Stimulated activated CD4-positive, alpha-beta T cell treated with anti-CD3 and anti-CD28 coated beads, Interleukin-12 subunit alpha, Interleukin-12 subunit beta, amount 100 ng/mL, for 48 hours (primary cell): ENCODE data around the gene NEK11.
A peak's percentile ranks its signal among the peaks of the same experiment; 100 is the strongest.

Source experiments
- DNase-seq, 3 donors: peaks; one replicate each; pipeline ENCODE4 v3.0.0-alpha.2; 2020; ENCODE audit warnings: low read depth in 2 of 3, low spot score in 1 of 3

The NEK11 gene, protein sequence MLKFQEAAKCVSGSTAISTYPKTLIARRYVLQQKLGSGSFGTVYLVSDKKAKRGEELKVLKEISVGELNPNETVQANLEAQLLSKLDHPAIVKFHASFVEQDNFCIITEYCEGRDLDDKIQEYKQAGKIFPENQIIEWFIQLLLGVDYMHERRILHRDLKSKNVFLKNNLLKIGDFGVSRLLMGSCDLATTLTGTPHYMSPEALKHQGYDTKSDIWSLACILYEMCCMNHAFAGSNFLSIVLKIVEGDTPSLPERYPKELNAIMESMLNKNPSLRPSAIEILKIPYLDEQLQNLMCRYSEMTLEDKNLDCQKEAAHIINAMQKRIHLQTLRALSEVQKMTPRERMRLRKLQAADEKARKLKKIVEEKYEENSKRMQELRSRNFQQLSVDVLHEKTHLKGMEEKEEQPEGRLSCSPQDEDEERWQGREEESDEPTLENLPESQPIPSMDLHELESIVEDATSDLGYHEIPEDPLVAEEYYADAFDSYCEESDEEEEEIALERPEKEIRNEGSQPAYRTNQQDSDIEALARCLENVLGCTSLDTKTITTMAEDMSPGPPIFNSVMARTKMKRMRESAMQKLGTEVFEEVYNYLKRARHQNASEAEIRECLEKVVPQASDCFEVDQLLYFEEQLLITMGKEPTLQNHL

DNA sequence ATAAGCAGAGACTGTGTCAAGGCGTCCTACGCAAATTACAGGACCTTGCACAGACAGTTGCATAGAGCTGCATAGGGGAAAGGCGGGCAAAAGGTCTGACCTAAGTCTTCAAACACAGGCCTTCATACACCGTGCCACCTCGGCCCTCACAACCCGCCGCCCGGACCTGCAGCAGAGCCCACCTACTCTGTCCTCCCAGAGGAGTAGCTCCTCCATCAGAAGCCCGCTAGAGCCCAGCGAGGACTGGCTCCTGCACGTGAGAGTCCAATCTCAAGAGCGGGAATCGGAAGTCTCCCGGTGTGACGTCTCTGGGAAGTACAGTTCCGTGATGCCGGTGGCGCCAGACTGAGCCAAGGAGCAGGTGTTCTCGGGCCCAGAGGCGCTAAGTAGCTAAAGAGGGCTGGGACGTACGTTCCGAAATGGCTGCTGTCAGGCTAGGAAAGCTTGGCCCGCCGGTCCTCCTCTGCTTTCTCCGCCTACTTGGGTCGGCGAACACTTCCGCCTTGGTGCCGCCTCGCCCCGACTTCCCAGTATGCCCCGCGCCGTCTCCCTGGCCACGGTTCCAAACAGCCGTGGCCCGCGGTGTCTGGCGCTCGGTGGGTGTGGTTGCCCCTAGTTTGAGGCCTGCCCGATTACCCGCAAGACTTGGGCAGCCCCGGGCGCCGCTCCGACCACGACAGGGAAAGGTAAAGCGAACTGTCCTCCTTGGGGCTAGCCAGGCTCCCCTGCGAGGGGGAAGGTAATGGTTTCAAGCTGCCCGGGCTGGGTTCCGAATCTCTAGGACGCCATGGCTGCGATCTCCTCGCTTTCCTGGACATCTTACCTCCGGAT lies at the start of gene NEK11, which contains the start of gene ASTE1:
NEK11 (plus strand) TSS at position 557 of the 831 bp plus-strand sequence. CDS start 2,832 bp downstream, outside the sequence.
ASTE1 (minus strand) TSS at position 505 of the 831 bp plus-strand sequence. CDS start 1,519 bp downstream, outside the sequence.
- DNase-seq = peak; percentile 78 to 90 (median 78)

DNA sequence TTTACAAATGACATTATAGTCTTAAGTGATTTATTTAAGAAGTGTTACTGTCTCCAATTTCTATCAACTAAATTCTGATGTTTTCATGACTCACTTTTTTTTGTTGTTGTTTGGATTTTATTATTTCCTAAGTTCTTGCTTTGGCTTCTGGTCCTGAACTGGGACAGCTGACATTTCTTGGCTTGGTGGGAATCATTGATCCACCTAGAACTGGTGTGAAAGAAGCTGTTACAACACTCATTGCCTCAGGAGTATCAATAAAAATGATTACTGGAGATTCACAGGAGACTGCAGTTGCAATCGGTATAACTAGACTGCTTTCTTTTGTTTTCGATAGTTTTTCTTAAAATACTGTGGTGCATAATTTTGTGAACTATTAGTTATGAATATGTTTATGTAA lies 47.6 kb upstream of the NEK11 start:
- no peak for DNase-seq

DNA sequence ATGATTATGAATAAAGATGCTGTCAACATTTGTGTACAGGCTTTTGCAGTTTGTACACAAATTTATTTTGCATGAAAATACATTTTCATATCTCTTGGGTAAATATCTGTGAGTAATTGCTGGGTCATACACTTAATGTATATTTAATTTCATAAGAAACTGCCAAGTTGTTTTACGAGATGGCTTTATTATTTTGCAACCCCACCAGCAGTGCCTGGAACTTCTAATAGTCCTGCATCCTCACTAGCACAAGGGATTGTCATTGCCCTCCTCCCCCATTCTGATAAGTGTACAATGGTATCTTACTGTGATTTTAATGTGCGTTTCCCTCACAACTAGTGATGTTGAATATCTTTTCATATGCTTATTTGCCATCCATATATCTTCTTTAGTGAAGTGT lies 45.2 kb upstream of the NEK11 start:
- DNase-seq = no peak

DNA sequence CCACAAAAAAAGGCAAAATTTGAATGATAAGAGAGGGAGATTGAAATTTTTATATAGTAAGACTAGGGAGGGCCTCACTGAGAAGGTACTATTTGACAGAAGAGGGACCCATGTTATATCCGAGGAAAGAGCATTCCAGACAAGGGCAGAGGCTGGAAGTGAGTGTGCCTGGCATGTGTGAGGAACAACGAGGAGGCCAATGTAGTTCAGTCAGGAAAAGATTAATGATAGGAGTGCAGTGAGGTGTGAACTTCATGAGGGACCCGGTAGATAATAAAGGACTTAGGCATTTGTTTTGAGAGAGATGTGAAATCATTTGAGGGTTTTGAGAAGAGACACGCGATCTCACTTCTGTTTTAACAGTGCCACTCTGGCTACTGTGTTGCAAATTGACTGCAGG lies 36.4 kb upstream of the NEK11 start:
- no peak for DNase-seq

DNA sequence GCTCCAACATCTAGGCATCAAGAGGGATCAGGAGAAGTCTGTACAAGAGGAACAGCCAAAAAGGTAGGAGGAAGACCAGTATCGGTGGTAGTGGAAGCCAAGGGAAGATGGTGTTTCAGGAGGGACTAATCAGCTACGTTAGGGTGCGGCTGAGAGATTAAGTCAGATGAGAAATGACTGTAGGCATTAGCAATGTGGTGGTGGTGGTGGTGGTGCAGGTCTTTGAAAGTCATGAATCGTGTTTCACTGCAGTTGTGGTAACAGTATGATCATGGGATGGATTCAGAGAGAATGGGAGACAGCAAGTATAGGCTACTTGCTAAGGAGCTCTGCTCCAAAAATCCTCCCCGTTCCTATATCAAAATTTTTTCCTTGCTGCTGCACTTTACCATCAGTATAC lies 35.6 kb upstream of the NEK11 start:
- no peak for DNase-seq

DNA sequence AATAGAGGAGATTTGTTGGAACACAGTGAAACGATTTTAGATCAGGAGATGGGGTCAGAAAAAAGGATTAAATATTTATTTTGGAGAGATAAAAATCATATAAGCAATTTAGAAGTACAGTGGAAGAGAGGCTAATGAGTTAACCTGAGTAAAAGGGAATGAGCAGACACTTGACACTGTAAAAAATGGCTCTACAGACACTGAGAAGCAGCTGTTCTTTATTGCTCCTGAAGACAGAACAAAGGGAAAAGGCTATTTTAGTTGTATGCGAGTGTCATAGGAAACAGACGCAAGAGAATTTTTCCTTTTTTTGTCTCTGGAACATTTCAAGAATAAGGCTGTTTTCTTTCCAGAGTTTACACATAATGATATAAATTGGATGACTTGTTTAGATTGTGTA lies 34.3 kb upstream of the NEK11 start:
- no peak for DNase-seq

DNA sequence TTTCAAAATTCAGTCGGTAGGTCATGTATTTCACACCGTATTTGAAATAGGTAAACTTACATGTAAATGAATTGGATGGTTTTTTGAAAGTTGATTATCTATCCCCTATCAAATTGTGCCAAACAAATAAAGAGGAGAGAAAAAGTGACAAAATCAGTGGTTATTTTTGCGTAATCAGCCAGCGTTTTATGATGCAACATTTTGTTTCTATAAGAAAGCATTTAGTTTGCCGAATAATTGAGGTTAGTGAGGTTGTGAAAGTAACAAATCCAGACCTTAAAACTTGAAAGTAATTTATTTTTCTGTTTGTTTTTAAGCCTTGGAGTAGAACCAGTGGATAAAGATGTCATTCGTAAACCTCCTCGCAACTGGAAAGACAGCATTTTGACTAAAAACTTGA lies 29.4 kb upstream of the NEK11 start:
- no peak for DNase-seq

DNA sequence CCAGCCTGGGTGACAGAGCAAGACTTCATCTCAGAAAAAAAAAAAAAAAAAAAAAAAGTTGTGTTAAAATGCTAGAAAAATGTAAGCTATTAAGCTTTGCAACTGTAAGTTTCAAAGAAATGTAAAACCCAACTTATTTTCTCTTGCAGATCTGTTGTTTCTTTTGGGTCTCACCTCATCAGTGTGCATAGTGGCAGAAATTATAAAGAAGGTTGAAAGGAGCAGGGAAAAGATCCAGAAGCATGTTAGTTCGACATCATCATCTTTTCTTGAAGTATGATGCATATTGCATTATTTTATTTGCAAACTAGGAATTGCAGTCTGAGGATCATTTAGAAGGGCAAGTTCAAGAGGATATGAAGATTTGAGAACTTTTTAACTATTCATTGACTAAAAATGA lies 25.6 kb upstream of the NEK11 start:
- no peak for DNase-seq

DNA sequence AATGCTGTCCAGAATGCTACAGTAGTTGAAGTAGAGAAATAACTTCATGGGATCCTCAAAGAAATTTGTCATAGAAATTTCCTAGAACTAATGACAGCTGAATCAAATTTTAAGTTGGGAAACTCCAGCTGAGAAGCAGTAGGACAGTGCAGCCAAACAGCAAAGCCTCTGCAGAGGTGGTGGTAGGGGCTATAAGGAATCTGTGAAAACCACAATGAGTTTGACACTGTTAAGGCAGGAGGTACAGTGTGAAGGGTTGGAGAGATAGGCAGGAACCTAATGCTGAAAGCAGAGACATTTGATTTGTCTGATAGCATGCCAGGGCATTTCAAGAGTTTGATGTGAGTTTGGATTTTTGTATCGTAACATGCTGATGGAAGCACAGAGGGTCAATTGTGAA lies 22.1 kb upstream of the NEK11 start:
- DNase-seq = no peak

DNA sequence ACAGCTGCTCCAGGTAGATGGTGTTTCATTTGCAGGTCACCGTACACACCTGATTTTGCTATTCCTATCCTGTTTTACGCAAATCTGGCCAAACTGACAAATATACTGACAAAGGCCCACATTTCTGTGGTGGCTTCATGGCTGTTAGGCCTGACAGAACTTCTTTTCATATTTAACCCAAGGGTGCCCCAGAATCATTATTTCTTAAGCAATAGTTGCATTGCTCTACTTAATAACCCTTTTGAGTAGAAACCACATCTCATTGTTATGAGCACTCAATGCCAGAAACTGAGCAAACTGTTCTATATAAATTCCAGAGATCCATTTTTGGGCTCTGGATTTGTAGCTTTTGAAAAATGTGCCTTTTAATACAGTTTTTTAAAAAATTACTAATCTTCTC lies 19.4 kb upstream of the NEK11 start:
- DNase-seq = no peak

DNA sequence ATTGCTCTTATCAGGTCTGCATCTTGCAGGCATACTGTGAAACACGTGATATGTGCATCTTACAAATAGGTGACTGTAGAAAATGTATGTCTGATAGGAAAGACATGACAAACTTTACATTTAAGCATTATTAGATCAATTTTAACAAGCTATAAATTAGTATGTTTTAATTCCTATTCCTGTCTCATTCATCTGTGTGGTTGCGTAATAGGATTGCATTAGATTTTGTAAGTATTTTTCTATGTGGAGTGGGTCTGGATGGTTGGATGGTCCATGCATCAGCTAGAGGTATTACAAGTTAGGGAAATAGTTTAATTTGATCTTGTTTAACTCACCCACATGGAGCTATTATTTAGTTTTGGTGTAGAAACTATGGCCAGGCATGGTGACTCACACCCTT lies 18.9 kb upstream of the NEK11 start:
- DNase-seq = no peak

DNA sequence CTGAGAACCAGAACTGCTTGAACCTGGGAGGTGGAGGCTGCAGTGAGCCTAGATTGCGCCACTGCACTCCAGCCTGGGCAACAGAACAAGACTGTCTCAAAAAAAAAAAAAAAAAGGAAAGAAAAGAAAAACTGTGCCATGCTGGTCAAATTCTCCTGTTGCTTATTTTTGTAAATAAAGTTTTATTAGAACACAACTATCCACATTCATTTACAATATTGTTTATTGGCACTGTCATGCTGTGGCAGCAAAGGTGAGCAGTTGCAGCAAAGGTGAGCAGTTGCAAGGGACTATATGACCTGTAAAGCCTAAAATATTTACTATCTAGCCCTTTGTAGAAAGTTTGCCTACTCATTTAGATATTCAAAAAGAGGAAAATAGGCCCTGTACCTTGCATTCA lies 18.4 kb upstream of the NEK11 start:
- DNase-seq = no peak

DNA sequence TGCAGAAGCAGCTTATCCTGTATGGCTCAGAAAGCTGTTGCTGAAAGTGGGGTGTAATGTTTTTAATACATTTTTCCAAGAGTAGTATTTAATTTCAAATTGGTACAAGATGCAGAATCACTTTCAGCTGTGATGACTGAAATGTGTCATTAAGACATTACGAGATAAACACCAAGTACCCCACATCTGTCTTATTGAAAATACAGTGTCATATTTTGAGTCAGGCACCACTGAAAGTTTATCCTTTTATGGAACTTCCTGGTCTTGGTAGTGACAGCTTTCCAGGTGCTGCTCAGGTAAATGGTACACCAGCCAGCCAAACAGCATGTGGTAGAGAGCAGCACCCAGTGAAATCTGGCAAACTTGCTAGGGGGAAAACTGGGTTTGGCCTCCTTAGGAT lies 17.0 kb upstream of the NEK11 start:
- DNase-seq = no peak

DNA sequence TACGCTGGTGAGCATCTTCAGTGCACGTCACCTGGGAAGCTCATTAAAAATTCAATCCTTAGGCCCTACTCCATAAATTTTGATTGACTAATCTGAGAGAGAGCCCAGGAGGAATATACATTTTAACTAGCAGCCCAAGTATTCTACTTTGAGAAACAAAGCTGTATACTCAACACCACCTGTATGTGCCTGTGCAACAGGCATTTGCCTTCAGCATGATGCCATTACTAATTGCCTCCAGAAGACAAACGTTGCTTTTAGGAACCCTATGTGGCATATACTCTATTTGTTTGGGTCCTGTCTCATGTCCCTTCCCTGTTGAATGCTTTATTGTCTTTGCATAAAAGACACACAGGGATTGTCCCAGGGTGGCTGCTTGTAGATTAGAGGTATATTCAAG lies 7.7 kb upstream of the NEK11 start:
- no peak for DNase-seq

DNA sequence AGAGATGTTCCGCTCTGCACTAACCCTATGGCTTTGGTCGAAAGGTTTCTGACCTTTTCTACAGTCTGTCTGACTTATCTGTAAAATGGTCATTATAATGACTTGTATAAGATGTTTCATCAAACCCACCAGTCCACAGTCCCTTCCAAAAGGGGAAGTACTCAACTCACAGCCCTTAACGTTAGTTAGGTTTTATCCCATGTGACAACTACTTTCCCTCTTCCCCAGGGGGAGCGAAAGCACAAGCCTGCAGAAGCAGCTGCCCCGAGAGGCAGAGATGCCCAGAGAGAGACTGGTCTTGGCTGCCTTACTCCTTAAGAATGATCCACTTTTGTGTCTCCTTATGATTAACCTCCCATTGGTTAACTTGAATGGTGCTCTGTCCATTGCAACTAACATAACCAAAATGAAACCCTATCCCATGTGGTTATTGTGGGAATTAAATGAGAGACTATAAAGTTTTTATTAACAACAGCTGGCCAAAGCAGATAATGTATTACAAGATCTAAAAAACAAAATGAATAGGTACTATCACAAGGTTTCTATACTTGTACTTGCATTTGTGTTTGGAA lies 6.5 kb upstream of the NEK11 start:
- no peak for DNase-seq

DNA sequence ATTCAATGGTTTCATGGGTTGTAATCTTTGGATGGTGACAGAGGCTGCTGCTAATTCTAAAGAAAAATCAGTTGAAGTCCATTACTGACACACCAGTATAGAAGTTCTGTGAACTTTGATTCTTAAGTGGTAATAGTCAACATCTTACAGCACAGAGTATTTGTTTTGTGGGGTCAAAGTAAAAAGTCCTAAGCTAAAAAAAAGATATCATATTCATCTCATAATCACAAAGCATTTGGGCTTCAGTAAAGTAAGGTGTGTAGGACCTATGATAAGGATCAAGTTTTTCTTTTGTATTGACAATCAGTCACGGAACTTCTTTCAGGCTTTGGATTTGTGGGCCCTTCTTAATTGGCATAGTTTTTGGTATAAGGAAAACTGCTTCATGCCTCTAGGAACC lies 1.1 kb upstream of the NEK11 start:
- DNase-seq = no peak

DNA sequence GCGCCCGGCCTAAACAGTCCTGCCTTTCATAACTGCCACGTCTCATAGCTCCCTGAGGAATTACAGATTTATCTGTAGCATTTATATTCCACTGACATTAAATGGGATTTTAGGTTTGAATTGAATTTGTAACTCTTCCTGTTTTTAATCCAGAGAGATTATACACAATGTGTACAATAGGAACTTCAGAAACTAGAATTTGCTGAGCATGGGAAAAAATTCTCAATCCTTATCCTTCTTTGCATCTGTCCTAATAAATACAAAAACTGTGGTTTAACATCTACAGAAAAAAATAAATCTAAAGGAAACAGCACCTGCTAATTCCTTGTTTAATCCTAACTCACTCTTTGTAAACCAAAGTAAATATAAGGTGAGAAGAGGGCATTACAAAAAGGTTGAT lies 2.2 kb downstream of the NEK11 start:
- no peak for DNase-seq

DNA sequence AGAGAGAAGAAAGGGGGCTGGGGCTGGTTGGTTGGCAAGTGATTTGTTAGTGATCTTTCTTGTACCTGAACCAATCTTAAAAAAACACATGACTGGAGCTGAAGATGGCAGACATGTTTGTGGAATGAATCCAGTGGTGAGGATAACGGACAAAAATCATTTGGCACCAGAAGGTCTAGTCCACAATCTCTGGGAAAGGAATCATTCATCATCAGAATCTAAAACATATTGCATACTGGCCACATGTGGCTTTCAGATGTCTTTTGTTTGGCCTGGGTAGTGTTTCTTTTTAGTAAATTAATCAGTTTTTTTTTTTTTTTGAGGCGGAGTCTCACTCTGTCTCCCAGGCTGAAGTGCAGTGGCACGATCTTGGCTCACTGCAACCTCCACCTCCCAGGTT lies 5.0 kb downstream of the NEK11 start:
- DNase-seq = no peak

DNA sequence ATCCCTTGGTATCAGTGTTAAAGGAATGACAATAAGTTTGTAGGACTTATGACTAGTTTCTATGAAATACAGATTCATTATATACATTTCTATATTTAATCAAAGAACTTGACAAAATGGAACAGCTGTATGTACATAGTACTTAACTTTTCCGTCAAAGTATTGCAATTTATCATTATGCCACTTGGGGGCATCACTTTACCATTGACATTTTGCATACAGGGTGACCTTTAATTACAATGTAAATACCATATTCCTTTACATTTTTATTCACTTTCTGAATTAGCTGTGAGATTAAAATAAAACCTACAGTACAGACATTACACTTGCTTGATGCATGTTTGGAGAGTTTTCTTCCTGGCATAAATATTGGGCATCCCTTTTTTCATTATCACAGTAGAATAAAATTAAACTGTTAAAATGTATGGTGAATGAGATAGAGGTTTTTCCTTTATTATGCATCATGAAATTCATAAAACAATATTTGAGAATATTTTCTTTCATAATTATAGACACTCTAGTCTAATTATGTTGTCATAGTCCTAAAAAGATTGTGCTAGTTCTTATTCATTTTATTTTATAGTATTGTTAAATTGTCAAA lies 6.9 kb downstream of the NEK11 start:
- DNase-seq = peak in 1 of 3 donors; percentile 64

DNA sequence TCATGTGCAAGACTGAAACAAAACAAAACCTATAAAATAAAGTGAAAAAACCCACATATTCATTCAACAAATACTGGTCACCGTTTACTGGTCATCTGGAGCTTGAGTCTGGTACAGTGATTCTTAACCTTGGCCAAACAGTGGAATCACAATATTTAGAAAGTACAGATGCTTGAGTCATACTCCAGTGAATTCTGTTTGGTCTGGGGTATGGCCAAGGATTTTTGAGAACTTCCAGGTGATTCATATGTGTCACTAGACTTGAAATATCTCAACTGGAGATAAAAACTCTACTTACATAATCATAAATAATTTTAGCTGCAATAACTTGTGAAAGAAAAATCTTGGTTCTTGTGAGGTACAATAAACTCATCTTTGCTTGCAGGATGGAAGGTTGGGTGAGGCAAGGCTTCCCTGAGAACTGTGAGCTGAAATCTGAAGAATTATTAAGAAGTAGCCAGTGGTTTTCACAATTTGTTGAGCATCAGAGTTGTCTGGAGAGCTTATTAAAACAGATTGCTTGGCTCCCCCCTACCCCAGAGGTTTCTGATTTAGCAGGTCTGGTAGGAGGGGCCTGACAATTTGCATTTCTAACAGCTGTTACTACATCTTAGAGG lies 9.6 kb downstream of the NEK11 start:
- no peak for DNase-seq

DNA sequence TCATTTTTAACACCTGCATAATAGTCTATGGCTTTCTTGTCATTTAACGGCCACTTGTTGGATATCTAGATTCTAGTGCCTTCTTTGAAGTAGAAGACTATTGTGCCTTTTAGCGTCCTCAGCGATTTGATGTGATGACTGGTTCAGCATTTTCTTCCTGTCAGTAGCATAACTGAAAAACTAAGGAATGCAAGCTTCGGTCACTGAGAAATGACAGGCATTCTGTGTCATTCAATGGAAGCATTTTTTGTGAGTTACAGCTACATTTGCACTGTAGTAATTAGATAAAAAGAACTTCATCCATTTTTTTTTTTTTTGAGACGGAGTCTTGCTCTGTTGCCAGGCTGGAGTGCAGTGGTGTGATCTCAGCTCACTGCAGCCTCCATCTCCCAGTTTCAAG lies 10.3 kb downstream of the NEK11 start:
- no peak for DNase-seq
